GM12878 (cell line): ENCODE results near the gene TBC1D2B. TPM values are rescaled to one million over a fixed set of nuclear protein-coding genes. Genes with fewer than 3 reads are reported as not detected.

ENCODE experiments used
- ATF7 ChIP-seq: fragments of 450-650 bp; IDR thresholded peaks from 2 replicates; pipeline ENCODE4 v1.6.1; 2016; ENCODE audit warnings: low read depth, mild to moderate bottlenecking
- CHD1 ChIP-seq: IDR thresholded peaks from 2 replicates; pipeline ENCODE4 v1.6.1; 2012; ENCODE audit warnings: low read depth, low read length, improper control_type of control experiment
- DPF2 ChIP-seq: fragments of 450-650 bp; IDR thresholded peaks from 2 replicates; pipeline ENCODE4 v1.6.1; 2017; ENCODE audit warnings: mild to moderate bottlenecking
- E2F4 ChIP-seq: IDR thresholded peaks from 2 replicates; pipeline ENCODE4 v1.6.1; 2012; ENCODE audit warnings: low read depth, low read length, improper control_type of control experiment
- EED ChIP-seq: sonication (generic); IDR thresholded peaks from 2 replicates; pipeline ENCODE4 v1.6.1; 2016; ENCODE audit warnings: antibody characterized with exemption, low read depth
- IRF5 ChIP-seq: fragments of 450-650 bp; IDR thresholded peaks from 2 replicates; pipeline ENCODE4 v1.6.1; 2017; ENCODE audit warnings: borderline replicate concordance
- MAX ChIP-seq: IDR thresholded peaks from 2 replicates; pipeline ENCODE4 v1.6.1; 2012; ENCODE audit warnings: low read depth, low read length, improper control_type of control experiment
- PKNOX1 ChIP-seq: fragments of 450-650 bp; IDR thresholded peaks from 2 replicates; pipeline ENCODE4 v1.6.1; 2016; ENCODE audit warnings: mild to moderate bottlenecking
- POLR2AphosphoS5 ChIP-seq: IDR thresholded peaks from 2 replicates; pipeline ENCODE4 v1.6.1; 2011; ENCODE audit warnings: mild to moderate bottlenecking, low read length, inconsistent platforms
- RAD21 ChIP-seq: IDR thresholded peaks from 2 replicates; pipeline ENCODE4 v1.6.1; 2011; ENCODE audit warnings: mild to moderate bottlenecking, low read depth, low read length, moderate library complexity; ENCODE audit not compliant: insufficient read depth
- RELB ChIP-seq: fragments of 450-650 bp; IDR thresholded peaks from 2 replicates; pipeline ENCODE4 v1.6.1; 2017; ENCODE audit warnings: low read depth, mild to moderate bottlenecking, moderate library complexity
- REST ChIP-seq: IDR thresholded peaks from 2 replicates; pipeline ENCODE4 v1.6.1; 2012; ENCODE audit warnings: mild to moderate bottlenecking, low read depth, low read length
- SMAD1 ChIP-seq: fragments of 450-650 bp; IDR thresholded peaks from 2 replicates; pipeline ENCODE4 v1.6.1; 2018; ENCODE audit warnings: mild to moderate bottlenecking, low read depth; ENCODE audit not compliant: partially characterized antibody
- SMC3 ChIP-seq: IDR thresholded peaks from 2 replicates; pipeline ENCODE4 v1.6.1; 2011; ENCODE audit warnings: low read length, improper control_type of control experiment, borderline replicate concordance
- SREBF2 ChIP-seq: IDR thresholded peaks from 2 replicates; pipeline ENCODE4 v1.6.1; 2012; ENCODE audit warnings: mild to moderate bottlenecking, low read length
- ZBTB4 ChIP-seq: fragments of 450-650 bp; formaldehyde crosslinking; IDR thresholded peaks from 2 replicates; pipeline ENCODE4 v1.4.0; 2022; ENCODE audit warnings: mild to moderate bottlenecking, moderate library complexity
- ZNF274 ChIP-seq: IDR thresholded peaks from one replicate; pipeline ENCODE4 v1.8.0; 2011; ENCODE audit not compliant: insufficient read length, insufficient read depth
- polyA plus RNA-seq, 11 experiments: library from polyadenylated mRNA; depleted of rRNA in 4 of 11; unstranded in 6 of 11; stranded (reverse) in 5 of 11; fragments of >200 nt; fragmentation: Nextera tagmentation in 4 of 11; fragmentation: Illumina TruSeq in 1 of 11; extraction: Ambion mirVana in 4 of 11; extraction: Trizol in 1 of 11; gene quantifications; 1 replicate in 1 of 11; 2 replicates in 10 of 11; pipeline versions ENCODE4 v1.2.1 to v1.2.3, GENCODE V29; 2011 to 2016; ENCODE audit warnings: inconsistent platforms in 2 of 11, missing spikeins in 2 of 11, low read depth in 1 of 11
- total RNA-seq, 4 experiments: library from RNA; depleted of rRNA in 3 of 4; stranded (reverse); fragments of >200 nt in 3 of 4; fragmentation: Illumina TruSeq in 1 of 4; extraction: Trizol in 1 of 4; gene quantifications; 2 replicates each; pipeline versions ENCODE4 v1.2.1 to v1.2.3, GENCODE V29; 2013 to 2021

TBC1D2B gene
- total and polyA plus RNA-seq, 10 of the 15 experiments (the other 5 are each of a cell fraction or from before 2014, with no cell fraction given) = 1.3 to 53.4 (median 19.4) TPM

GRCh38 chr15:78034495-78035191 is 42.9 kb downstream of the TBC1D2B start (continued):
- TF ChIP-seq ZBTB4 (CRISPR knock-in tag) (no peak), RAD21 (peak; percentile 24; the same call in 1 of the 2 replicates), SREBF2 (no peak), POLR2AphosphoS5 (no peak), REST (no peak), RELB (0 out of 2 replicates have a peak, but pooled peaks have one; percentile 59), EED (peak; percentile 73; the same call in 1 of the 2 replicates), DPF2 (0 out of 2 replicates have a peak, but pooled peaks have one; percentile 38), E2F4 (no peak), CHD1 (no peak), ZNF274 (no peak), ATF7 (peak; percentile 36; the same call in 1 of the 2 replicates), IRF5 (no peak), SMAD1 (no peak), SMC3 (no peak), PKNOX1 (no peak), MAX (no peak)
